Astrocyte (in vitro differentiated cells and primary cell): ENCODE data around the gene PLEKHN1.
"Not testable (repeated sequence)": the region's sequence is repeated elsewhere in the genome, so short reads cannot be mapped to it uniquely, and the experiment has no call there.

Experiments
- CTCF ChIP-seq: IDR thresholded peaks from 2 replicates; pipeline ENCODE4 v1.5.1; 2011; ENCODE audit warnings: low read depth, mild to moderate bottlenecking, inconsistent platforms, low read length, moderate library complexity; ENCODE audit not compliant: insufficient read depth
- EZH2 ChIP-seq: IDR thresholded peaks from 2 replicates; pipeline ENCODE4 v1.6.1; 2012; ENCODE audit warnings: mild to moderate bottlenecking, low read length, inconsistent platforms; ENCODE audit not compliant: insufficient read depth

GRCh38 chr1:976791-977190, 10.5 kb downstream of the PLEKHN1 start:
- not testable (repeated sequence) for TF ChIP-seq EZH2, CTCF
